ENCODE measurements around the gene PTPRN2.

DNA sequence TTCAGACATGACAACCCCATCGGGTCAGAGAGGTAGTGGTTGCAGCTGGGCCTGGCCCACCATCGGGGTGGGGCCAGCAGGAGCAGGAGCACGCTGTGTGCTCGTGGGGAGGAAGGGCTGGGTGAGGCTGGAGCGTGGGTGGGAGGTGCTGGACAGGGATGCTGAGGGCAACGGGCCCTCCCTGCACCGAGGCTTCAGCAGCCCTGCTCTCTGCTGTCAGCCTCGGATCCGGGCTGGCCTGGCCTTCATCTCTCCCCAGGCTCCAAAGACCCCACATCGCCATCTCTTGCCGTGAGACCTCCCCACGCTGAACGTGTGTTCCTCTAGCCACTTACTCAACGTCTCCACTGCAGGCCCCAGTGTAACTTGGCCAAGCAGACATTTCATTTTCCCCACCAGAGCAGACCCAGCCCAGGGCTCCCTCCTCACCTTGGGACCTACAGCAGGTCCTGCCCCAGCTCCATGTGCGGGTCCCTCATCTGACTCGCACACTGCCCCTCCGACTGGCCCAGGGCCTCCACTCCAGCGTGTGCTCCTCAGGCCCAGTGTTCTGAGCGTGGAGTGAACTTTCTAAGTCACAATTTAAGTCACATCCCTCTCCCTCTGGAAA lies 788.4 kb downstream of the PTPRN2 start:
- TF ChIP-seq, protein P1, sequence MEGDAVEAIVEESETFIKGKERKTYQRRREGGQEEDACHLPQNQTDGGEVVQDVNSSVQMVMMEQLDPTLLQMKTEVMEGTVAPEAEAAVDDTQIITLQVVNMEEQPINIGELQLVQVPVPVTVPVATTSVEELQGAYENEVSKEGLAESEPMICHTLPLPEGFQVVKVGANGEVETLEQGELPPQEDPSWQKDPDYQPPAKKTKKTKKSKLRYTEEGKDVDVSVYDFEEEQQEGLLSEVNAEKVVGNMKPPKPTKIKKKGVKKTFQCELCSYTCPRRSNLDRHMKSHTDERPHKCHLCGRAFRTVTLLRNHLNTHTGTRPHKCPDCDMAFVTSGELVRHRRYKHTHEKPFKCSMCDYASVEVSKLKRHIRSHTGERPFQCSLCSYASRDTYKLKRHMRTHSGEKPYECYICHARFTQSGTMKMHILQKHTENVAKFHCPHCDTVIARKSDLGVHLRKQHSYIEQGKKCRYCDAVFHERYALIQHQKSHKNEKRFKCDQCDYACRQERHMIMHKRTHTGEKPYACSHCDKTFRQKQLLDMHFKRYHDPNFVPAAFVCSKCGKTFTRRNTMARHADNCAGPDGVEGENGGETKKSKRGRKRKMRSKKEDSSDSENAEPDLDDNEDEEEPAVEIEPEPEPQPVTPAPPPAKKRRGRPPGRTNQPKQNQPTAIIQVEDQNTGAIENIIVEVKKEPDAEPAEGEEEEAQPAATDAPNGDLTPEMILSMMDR (IDR thresholded peaks at IDR 0.05; ENCODE audit: extremely low read depth in 1 of 2, insufficient read depth in 1 of 2, low read depth in 1 of 2, low read length in 2 of 2), result no peak
- TF ChIP-seq FOS (IDR thresholded peaks at IDR 0.05; ENCODE audit: borderline replicate concordance, insufficient read depth, low read length) (no peak), POLR2A (IDR thresholded peaks at IDR 0.05; ENCODE audit: low read depth, low read length) (no peak), JUN (IDR thresholded peaks at IDR 0.05; ENCODE audit: borderline replicate concordance, insufficient read depth, insufficient read length, low read depth) (no peak), GATA2 (IDR thresholded peaks at IDR 0.05; ENCODE audit: insufficient read depth, insufficient read length, low read depth, low read length) (no peak)

All from endothelial cell of umbilical vein (primary cell).